Measurements from ENCODE around the gene SLC5A10. TPM values are rescaled to one million over a fixed set of nuclear protein-coding genes. Genes with fewer than 3 reads are reported as not detected.

Gene SLC5A10
- polyA plus RNA-seq, 1 donor (not counting 4 experiments of a cell fraction or from before 2014, with no cell fraction given) = not detected

DNA sequence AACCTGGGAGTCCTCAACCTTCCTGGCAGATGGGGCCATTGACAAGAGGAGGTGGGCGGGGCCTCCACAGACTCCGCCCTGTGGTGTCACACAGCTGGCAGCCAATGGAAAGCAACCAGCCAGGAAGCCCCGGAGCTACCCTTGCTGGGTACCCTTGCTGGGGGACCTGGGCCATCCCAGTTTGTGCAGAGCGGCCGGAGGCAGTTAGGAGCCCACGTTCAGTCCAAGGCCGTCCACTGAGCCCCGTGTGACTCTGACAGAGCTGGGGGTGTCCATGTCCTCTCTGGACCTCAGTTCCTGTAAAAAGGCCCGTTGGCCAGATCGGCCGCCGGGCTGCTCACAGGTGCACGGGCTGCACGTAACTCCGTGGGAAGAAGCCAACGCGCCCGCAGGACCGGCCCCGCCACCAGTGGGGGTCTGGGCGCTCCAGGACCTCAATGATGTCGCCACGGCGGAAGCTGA lies 69.7 kb downstream of the SLC5A10 start:
- dilution Hi-C loops (cut with MboI; ENCODE audit: extremely low pct_ligation_motif_present, low sequenced_read_pairs) = no loop called here
- no peak overlapping the region for H3K4me2 ChIP-seq (ENCODE audit: control insufficient read depth, extremely low read depth, insufficient read depth, low read depth, low read length)

DNA sequence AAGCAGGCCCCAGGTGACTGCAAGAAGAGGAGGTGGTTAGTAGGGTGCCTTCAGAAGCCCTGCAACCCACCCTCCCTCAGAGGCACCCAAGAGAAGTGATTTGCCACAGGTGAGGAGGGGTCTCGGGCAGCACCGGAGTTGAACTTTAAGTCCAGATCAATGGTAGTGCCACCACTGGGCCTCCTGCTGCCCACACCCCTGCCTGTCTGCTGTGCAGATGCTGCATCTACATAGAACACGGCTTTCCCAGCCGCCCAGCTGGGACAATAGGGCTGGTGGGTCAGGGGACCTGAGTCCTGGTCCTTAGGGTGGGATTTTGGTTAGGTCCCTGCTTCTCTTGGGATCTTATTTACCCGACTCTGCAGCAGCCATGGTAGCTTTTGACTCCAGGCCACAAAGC lies 70.2 kb downstream of the SLC5A10 start:
- H3K79me2 ChIP-seq (ENCODE audit: control insufficient read depth, insufficient read depth, low read length) = no peaks in the 10 kb centered on the region
- peaks cover 5% of the 10 kb centered on the region for H3K4me1 ChIP-seq (ENCODE audit: control insufficient read depth, extremely low read depth, insufficient read depth, low read length)
- DNase-seq (ENCODE audit: low read depth, low spot score) = no peak
- no peak overlapping the region for H2AFZ ChIP-seq (ENCODE audit: control insufficient read depth, low read length)
- H3K36me3 ChIP-seq (ENCODE audit: control insufficient read depth in 2 of 2, extremely low read depth in 1 of 2, insufficient read depth in 2 of 2, low read length in 2 of 2) = no peaks in the 10 kb centered on the region
- no peaks in the 10 kb centered on the region for H3K27me3 ChIP-seq (ENCODE audit: control insufficient read depth, extremely low read depth, insufficient read depth, low read length)
- TF ChIP-seq, protein P1, sequence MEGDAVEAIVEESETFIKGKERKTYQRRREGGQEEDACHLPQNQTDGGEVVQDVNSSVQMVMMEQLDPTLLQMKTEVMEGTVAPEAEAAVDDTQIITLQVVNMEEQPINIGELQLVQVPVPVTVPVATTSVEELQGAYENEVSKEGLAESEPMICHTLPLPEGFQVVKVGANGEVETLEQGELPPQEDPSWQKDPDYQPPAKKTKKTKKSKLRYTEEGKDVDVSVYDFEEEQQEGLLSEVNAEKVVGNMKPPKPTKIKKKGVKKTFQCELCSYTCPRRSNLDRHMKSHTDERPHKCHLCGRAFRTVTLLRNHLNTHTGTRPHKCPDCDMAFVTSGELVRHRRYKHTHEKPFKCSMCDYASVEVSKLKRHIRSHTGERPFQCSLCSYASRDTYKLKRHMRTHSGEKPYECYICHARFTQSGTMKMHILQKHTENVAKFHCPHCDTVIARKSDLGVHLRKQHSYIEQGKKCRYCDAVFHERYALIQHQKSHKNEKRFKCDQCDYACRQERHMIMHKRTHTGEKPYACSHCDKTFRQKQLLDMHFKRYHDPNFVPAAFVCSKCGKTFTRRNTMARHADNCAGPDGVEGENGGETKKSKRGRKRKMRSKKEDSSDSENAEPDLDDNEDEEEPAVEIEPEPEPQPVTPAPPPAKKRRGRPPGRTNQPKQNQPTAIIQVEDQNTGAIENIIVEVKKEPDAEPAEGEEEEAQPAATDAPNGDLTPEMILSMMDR (optimal IDR thresholded peaks at IDR 0.05 in 1 of 3, IDR thresholded peaks at IDR 0.05 in 1 of 3, conservative IDR thresholded peaks at IDR 0.05 in 1 of 3; ENCODE audit: extremely low read depth in 1 of 3, insufficient read depth in 2 of 3, low read length in 3 of 3) = no peak
- no peak for TF ChIP-seq EZH2 (IDR thresholded peaks at IDR 0.05; ENCODE audit: low read length)
- FAIRE-seq = no peak
- H3K27ac ChIP-seq (ENCODE audit: control insufficient read depth, insufficient read depth, low read length) = no peak overlapping the region
- dilution Hi-C loops (cut with MboI; ENCODE audit: extremely low pct_ligation_motif_present, low sequenced_read_pairs) = no loop called here
- H3K4me3 ChIP-seq (ENCODE audit: control insufficient read depth in 2 of 3, extremely low read depth in 1 of 3, insufficient read depth in 2 of 3, low read depth in 1 of 3, low read length in 3 of 3) = no peak overlapping the region
- H4K20me1 ChIP-seq (ENCODE audit: control insufficient read depth, extremely low read depth, insufficient read depth, low read length) = no peaks in the 10 kb centered on the region
- no peak overlapping the region for H3K9ac ChIP-seq (ENCODE audit: control insufficient read depth, extremely low read depth, insufficient read depth, low read length)
- H3K4me2 ChIP-seq (ENCODE audit: control insufficient read depth, extremely low read depth, insufficient read depth, low read depth, low read length) = no peak overlapping the region
- no peaks in the 10 kb centered on the region for H3K9me1 ChIP-seq (ENCODE audit: control insufficient read depth, extremely low read depth, insufficient read depth, low read length)
- no peaks in the 10 kb centered on the region for H3K9me3 ChIP-seq (ENCODE audit: control insufficient read depth, low read depth, low read length)

More for the DNA sequence above, 69.7 kb downstream of the SLC5A10 start:
- Histone ChIP-seq H3K9me3 (ENCODE audit: control insufficient read depth, low read depth, low read length) (no peaks in the 10 kb centered on the region), H3K27me3 (ENCODE audit: control insufficient read depth, extremely low read depth, insufficient read depth, low read length) (no peaks in the 10 kb centered on the region), H3K27ac (ENCODE audit: control insufficient read depth, insufficient read depth, low read length) (no peak overlapping the region), H3K79me2 (ENCODE audit: control insufficient read depth, insufficient read depth, low read length) (no peaks in the 10 kb centered on the region), H3K4me3 (ENCODE audit: control insufficient read depth in 2 of 3, extremely low read depth in 1 of 3, insufficient read depth in 2 of 3, low read depth in 1 of 3, low read length in 3 of 3) (no peak overlapping the region), H2AFZ (ENCODE audit: control insufficient read depth, low read length) (no peak overlapping the region), H3K9me1 (ENCODE audit: control insufficient read depth, extremely low read depth, insufficient read depth, low read length) (no peaks in the 10 kb centered on the region), H4K20me1 (ENCODE audit: control insufficient read depth, extremely low read depth, insufficient read depth, low read length) (no peaks in the 10 kb centered on the region), H3K36me3 (ENCODE audit: control insufficient read depth in 2 of 2, extremely low read depth in 1 of 2, insufficient read depth in 2 of 2, low read length in 2 of 2) (no peaks in the 10 kb centered on the region), H3K4me1 (ENCODE audit: control insufficient read depth, extremely low read depth, insufficient read depth, low read length) (peaks cover 9% of the 10 kb centered on the region), H3K9ac (ENCODE audit: control insufficient read depth, extremely low read depth, insufficient read depth, low read length) (no peak overlapping the region)
- FAIRE-seq (no peak), DNase-seq (ENCODE audit: low read depth, low spot score) (no peak)
- no peak for TF ChIP-seq EZH2 (IDR thresholded peaks at IDR 0.05; ENCODE audit: low read length)
- TF ChIP-seq, protein P1 (optimal IDR thresholded peaks at IDR 0.05 in 1 of 3, IDR thresholded peaks at IDR 0.05 in 1 of 3, conservative IDR thresholded peaks at IDR 0.05 in 1 of 3; ENCODE audit: extremely low read depth in 1 of 3, insufficient read depth in 2 of 3, low read length in 3 of 3) = no peak

Measured in keratinocyte (primary cell).